ENCODE results near the gene MCM6. TPM values are rescaled to one million over a fixed set of nuclear protein-coding genes. Genes with fewer than 3 reads are reported as not detected.

Gene MCM6
- total RNA-seq, 4 donors from 2014 or later = 11.2 to 22.0 (median 13.8) TPM

GRCh38 chr2:135820003-135820618, 56.1 kb downstream of the MCM6 start:
- no peak for TF ChIP-seq CTCF (IDR thresholded peaks at IDR 0.05; ENCODE audit: low read depth)

- no peak for TF ChIP-seq CTCF (IDR thresholded peaks at IDR 0.05; ENCODE audit: low read depth)
Observed at GRCh38 chr2:135818937-135819610, 57.2 kb downstream of the MCM6 start.

- no peak for TF ChIP-seq CTCF (IDR thresholded peaks at IDR 0.05; ENCODE audit: low read depth)
Observed at GRCh38 chr2:135817951-135818350, 58.3 kb downstream of the MCM6 start.

GRCh38 chr2:135817466-135817865, 58.8 kb downstream of the MCM6 start:
- TF ChIP-seq CTCF (IDR thresholded peaks at IDR 0.05; ENCODE audit: low read depth) = no peak

- TF ChIP-seq CTCF (IDR thresholded peaks at IDR 0.05; ENCODE audit: low read depth) = no peak
Observed at GRCh38 chr2:135815269-135815668, 61.0 kb downstream of the MCM6 start.

- no peak for TF ChIP-seq CTCF (IDR thresholded peaks at IDR 0.05; ENCODE audit: low read depth)
Observed at GRCh38 chr2:135812907-135813511, 63.2 kb downstream of the MCM6 start.

GRCh38 chr2:135803278-135803677, 73.0 kb downstream of the MCM6 start:
- no peak for TF ChIP-seq CTCF (IDR thresholded peaks at IDR 0.05; ENCODE audit: low read depth)

All from subcutaneous adipose tissue (tissue), 4 donors.